Neutrophil (primary cell): ENCODE measurements around the gene SELENOH.

ENCODE experiments used
- H3K27ac ChIP-seq: fragments of 200-600 bp; sonication (generic); 2 replicates; pipeline ENCODE4 v1.5.1; 2016; ENCODE audit warnings: mild to moderate bottlenecking, moderate library complexity
- H3K27me3 ChIP-seq: fragments of 200-600 bp; sonication (generic); 2 replicates; pipeline ENCODE4 v1.6.0; 2016; ENCODE audit warnings: mild to moderate bottlenecking
- H3K36me3 ChIP-seq: fragments of 200-600 bp; sonication (generic); 2 replicates; pipeline ENCODE4 v1.5.1; 2017
- H3K4me1 ChIP-seq, 2 experiments: fragments of 200-600 bp in 1 of 2; sonication (generic) in 1 of 2; 1 replicate in 1 of 2; 2 replicates in 1 of 2; pipeline versions ENCODE4 v1.5.1 to v1.6.1; 2013 to 2016; ENCODE audit warnings: low read depth in 1 of 2, low read length in 1 of 2, mild to moderate bottlenecking in 1 of 2, moderate library complexity in 1 of 2; ENCODE audit not compliant: control insufficient read depth in 1 of 2, insufficient read depth in 1 of 2
- H3K4me3 ChIP-seq, 2 experiments: fragments of 200-600 bp in 1 of 2; sonication (generic) in 1 of 2; 1 replicate in 1 of 2; 2 replicates in 1 of 2; pipeline ENCODE4 v1.5.1; 2013 to 2016; ENCODE audit warnings: low read depth in 1 of 2, low read length in 1 of 2, mild to moderate bottlenecking in 1 of 2, moderate library complexity in 1 of 2
- H3K9me3 ChIP-seq: fragments of 200-600 bp; sonication (generic); 2 replicates; pipeline ENCODE4 v1.5.1; 2016
- TF ChIP-seq, protein P1 (sequence below): fragments of 200-600 bp; sonication (generic); IDR thresholded peaks from 2 replicates; pipeline ENCODE4 v1.5.1; 2016; ENCODE audit warnings: antibody characterized with exemption

Gene SELENOH

DNA sequence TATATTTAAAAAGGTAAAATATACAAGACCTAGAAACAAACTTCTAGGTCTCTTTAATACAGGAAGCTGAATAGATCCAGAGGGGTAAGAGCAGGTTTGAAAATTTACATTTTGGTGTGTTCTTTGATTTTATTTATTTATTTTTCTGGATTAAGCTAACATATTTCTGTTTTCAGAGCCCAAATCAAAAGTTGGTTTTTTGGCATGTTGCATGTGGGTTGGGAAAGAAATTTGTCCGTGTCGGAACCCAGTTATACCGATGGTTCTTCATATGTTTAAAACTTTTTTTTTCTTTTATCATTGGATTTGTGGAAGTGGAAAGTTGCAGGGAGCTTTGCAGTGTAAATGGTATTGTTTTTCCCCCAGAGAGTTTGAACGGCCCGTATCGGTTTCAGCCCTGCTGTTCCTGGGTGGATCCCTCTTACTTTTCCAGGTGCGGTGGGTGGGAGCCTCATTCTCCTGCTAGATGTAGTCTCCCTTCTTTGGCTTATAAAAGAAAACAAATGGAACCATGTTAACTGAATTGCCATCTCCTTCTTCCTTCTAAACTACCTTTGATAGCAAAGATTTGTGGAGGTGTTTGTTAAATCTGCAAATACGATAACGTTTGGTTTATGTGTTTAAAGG, 21.1 kb downstream of the SELENOH start:
- H3K9me3 ChIP-seq, result no peaks in the 10 kb centered on the region
- no peak overlapping the region for H3K27ac ChIP-seq
- TF ChIP-seq, protein P1, sequence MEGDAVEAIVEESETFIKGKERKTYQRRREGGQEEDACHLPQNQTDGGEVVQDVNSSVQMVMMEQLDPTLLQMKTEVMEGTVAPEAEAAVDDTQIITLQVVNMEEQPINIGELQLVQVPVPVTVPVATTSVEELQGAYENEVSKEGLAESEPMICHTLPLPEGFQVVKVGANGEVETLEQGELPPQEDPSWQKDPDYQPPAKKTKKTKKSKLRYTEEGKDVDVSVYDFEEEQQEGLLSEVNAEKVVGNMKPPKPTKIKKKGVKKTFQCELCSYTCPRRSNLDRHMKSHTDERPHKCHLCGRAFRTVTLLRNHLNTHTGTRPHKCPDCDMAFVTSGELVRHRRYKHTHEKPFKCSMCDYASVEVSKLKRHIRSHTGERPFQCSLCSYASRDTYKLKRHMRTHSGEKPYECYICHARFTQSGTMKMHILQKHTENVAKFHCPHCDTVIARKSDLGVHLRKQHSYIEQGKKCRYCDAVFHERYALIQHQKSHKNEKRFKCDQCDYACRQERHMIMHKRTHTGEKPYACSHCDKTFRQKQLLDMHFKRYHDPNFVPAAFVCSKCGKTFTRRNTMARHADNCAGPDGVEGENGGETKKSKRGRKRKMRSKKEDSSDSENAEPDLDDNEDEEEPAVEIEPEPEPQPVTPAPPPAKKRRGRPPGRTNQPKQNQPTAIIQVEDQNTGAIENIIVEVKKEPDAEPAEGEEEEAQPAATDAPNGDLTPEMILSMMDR, result no peak
- peak overlapping the region; percentile 8 to 44 for H3K4me3 ChIP-seq
- no peaks in the 10 kb centered on the region for H3K36me3 ChIP-seq
- H3K4me1 ChIP-seq, result peaks cover 21 to 24% of the 10 kb centered on the region in 2 experiments
- H3K27me3 ChIP-seq, result no peaks in the 10 kb centered on the region

DNA sequence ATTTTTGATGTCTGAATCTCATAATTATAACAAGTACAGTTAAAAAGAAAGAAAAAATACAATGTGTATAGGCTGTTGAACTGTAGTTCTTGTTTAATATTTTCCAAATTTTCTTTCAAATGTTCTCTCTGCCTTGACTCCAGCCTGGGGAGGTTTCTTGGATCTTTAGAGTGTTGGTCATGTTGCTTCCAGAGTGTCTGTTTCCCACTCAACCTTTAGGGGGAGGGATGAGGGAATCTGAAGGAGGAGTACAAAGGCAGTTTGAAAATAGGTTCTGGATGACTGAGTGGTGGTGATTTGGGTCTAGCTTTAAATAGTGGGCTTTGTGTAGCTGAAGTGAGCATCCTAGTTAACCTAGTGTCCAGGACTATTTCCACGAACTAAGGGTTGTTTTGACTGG, 22.3 kb downstream of the SELENOH start:
- no peaks in the 10 kb centered on the region for H3K36me3 ChIP-seq
- no peak overlapping the region for H3K4me3 ChIP-seq
- H3K4me1 ChIP-seq, result peaks cover 21 to 24% of the 10 kb centered on the region in 2 experiments
- no peaks in the 10 kb centered on the region for H3K27me3 ChIP-seq
- no peak overlapping the region for H3K27ac ChIP-seq
- TF ChIP-seq, protein P1, result no peak
- H3K9me3 ChIP-seq, result no peaks in the 10 kb centered on the region

DNA sequence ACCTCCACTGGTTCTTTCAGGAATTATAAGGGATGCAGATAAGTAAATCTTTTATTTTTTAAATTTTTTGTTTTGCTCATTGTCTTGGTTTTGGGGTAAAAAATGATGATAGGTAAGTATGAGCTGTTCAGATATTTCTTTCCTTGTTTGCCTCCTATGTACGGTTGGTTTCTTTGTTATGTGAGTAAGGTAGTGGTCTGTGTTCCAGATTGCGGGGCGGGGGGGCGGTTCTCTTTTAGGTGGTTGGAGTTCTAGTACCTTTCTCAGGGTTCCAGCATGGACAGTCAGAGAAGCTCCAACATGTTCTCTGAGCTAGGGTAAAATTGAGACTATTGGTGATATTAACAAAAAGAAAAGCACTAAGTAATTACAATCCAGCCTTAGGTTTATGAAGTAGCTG, 22.7 kb downstream of the SELENOH start:
- Histone ChIP-seq H3K4me3 (no peak overlapping the region), H3K9me3 (no peaks in the 10 kb centered on the region), H3K36me3 (no peaks in the 10 kb centered on the region), H3K27ac (no peak overlapping the region), H3K4me1 (peaks cover 21 to 24% of the 10 kb centered on the region in 2 experiments), H3K27me3 (no peaks in the 10 kb centered on the region)
- TF ChIP-seq, protein P1, result no peak

DNA sequence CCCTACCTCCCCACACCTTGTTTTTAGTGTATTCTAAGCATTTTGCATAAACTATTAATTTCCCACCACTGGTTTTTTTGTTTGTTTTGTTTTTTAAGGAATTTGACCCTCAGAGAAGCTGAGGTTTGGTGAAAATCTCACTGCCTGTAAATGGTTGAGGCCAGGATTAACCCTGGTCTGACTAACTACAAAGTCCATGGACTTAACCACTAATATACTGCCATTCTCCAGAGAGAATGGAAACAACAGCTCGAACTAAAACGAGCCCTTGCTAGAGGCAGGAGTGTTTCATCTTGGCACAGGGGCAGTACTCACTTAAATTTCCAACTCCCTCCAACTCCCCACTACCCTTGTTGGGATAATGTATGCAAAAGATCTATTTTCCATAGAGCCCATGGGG, 23.3 kb downstream of the SELENOH start:
- H3K36me3 ChIP-seq, result no peaks in the 10 kb centered on the region

DNA sequence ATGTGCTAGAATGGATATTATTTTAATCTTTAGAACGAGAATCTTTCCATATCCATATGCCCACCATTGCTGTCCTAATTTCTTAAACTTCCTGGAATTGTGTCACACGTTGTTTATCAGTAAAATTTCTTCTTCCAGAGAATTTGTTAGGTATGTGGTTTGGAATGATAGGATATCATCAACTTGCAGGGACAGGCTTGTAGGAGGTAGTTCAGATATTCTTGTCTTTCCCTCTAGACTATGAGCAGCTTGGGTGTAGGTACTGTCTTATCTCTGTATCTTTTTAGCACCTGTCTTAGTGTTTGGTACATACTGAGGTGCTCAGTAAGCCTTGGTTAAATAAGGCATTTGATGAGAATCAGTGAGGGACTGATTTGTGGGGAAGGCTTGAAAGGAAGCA, 23.7 kb downstream of the SELENOH start:
- peaks cover 21 to 24% of the 10 kb centered on the region in 2 experiments for H3K4me1 ChIP-seq
- no peak overlapping the region for H3K4me3 ChIP-seq
- no peaks in the 10 kb centered on the region for H3K36me3 ChIP-seq
- TF ChIP-seq, protein P1, result no peak
- no peaks in the 10 kb centered on the region for H3K27me3 ChIP-seq
- H3K27ac ChIP-seq, result no peak overlapping the region
- no peaks in the 10 kb centered on the region for H3K9me3 ChIP-seq

More for the DNA sequence above, 23.3 kb downstream of the SELENOH start:
- no peaks in the 10 kb centered on the region for H3K27me3 ChIP-seq
- H3K9me3 ChIP-seq, result no peaks in the 10 kb centered on the region
- H3K4me1 ChIP-seq, result peaks cover 21 to 24% of the 10 kb centered on the region in 2 experiments
- no peak overlapping the region for H3K4me3 ChIP-seq
- TF ChIP-seq, protein P1, result no peak
- no peak overlapping the region for H3K27ac ChIP-seq
